Hippocampal formation (tissue), 2 donors: ENCODE data around the gene DGKH.
"Not testable (repeated sequence)": the region's sequence is repeated elsewhere in the genome, so short reads cannot be mapped to it uniquely, and the experiment has no call there.

Source experiments
- DNase-seq, 2 donors: peaks; one replicate each; lab custom pipeline; 2025; lab: John Stamatoyannopoulos, UW

The DGKH gene

GRCh38 chr13:42113478-42113877 lies 65.0 kb downstream of the DGKH start:
- no peak for DNase-seq

- no peak for DNase-seq
These were observed 65.8 kb downstream of the DGKH start for GRCh38 chr13:42114278-42114677.

GRCh38 chr13:42114912-42115311 lies 66.5 kb downstream of the DGKH start:
- DNase-seq = no peak

- DNase-seq = no peak
These were observed 67.8 kb downstream of the DGKH start for GRCh38 chr13:42116225-42116624.

GRCh38 chr13:42119041-42119440 lies 70.6 kb downstream of the DGKH start:
- DNase-seq = no peak

DNA sequence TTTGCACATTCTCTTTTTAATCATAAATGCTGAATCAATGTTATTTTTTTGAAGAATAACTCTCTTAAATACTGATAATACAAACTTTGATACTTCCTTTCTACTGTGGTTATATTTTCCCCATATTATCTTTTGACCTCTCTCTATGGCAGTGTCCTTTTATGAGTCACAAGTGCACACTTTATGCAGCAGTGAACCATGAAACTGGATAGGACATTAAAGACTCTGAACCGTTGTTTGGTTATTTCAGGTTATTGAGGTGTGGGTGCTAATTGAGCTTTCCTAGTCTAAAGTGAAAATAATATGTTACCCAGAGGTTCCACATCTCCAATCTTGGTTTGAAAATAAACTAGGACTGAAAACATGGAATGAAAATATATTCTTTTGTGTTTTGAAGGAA lies 71.4 kb downstream of the DGKH start:
- no peak for DNase-seq

- DNase-seq = no peak
These were observed 75.2 kb downstream of the DGKH start for GRCh38 chr13:42123600-42123999.

DNA sequence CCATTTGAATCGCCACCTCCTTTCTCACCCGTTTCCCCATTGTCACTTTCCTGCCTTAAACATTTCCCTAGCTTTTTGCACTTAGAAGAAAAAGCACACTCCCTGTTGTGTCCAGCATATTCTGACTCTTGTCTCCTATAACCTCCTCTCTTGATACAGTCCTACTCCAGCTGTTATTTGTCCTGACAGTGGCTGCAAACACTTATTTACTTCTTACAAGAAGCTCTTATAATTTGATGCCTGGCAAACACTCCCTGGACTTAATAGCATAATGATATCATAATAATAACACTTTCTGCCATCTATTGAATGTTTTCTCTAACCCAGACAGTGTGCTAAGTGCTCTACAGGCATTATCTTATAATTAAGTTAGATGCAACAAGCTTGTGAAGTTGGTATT lies 76.6 kb downstream of the DGKH start:
- no peak for DNase-seq

- no peak for DNase-seq
These were observed 78.6 kb downstream of the DGKH start for GRCh38 chr13:42127047-42127446.

- DNase-seq = no peak
These were observed 80.6 kb downstream of the DGKH start for GRCh38 chr13:42129033-42129432.

- DNase-seq = no peak
These were observed 88.1 kb downstream of the DGKH start for GRCh38 chr13:42136518-42136917.

DNA sequence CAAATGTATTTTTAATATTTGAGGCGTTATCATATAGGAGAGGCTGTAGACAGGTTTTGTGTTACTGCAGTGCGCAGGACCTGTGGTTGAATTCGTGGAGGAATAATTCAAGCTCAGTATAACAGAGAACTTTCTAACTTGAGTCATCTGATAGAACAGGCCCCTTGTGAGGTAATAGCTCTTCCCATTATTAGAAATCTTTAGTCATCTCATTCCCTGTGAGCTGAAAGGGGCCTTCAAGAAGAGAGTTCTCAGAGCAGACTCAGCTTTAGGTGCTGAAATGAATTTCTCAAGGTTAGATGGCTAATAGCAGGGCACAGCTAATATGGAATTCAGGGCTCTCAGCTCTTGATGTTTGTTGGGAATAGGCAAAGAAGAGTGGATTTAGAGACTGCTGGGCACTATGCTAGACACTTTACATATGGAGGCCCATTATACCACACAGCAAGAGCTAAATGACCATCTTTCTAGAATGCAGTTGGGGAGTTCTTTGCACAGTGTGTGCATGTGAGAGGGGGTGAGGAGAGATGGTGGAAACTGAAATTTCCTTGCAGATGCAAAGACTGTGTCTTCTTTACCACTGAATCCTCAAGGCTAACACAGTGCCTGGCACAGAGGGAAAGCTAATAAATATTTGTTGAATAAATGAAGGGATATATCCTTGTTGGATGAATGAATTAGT lies 89.5 kb downstream of the DGKH start:
- DNase-seq = no peak

GRCh38 chr13:42140494-42140893 lies 92.0 kb downstream of the DGKH start:
- DNase-seq = no peak

DNA sequence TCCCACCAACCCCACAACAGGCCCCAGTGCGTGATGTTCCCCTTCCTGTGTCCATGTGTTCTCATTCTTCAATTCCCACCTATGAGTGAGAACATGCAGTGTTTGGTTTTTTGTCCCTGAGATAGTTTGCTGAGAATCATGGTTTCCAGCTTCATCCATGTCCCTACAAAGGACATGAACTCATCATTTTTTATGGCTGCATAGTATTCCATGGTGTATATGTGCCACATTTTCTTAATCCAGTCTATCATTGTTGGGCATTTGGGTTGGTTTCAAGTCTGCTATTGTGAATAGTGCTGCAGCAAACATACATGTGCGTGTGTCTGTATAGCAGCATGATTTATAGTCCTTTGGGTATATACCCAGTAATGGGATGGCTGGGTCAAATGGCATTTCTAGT lies 92.6 kb downstream of the DGKH start:
- not testable (repeated sequence) for DNase-seq

GRCh38 chr13:42146359-42146758 lies 97.9 kb downstream of the DGKH start:
- no peak for DNase-seq

DNA sequence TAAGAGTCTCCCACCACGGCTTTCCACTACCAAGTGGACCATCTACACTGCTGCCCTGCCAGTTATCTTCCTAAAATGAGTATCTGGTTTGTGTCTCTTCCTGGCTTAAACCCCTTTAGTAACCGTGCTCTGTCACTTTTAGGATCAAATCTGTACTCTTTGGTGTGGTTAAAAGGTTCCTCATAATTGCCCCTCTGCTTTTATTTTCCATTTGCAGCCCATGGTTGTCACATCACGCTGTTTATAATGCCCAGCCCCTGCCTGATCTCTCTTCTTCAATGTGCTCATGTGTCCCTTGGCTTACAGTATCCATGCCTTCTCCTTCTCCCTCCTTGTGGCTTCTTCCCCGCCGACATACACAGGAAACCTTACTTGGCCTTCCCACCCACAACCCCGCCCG lies 100.1 kb downstream of the DGKH start:
- no peak for DNase-seq

DNA sequence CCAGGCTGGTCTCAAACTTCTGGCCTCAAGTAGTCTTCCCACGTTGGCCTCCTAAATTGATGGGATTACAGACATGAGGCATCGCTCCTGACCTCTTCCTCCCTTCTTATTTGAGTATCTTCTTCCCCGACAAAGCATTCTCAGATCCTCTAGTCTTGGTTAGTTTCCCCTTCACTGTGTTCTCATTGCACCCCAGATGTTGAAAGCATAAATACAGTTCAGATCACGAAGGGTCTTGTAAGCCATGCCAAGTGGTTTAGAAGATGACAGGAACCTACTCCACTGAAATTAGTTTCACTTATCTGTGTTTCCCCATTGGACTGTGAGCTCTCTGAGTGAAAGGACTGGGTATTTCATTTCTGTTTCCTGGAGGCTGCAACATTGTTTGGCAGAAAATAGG lies 100.7 kb downstream of the DGKH start:
- DNase-seq = no peak

- no peak for DNase-seq
These were observed 103.3 kb downstream of the DGKH start for GRCh38 chr13:42151781-42152180.

DNA sequence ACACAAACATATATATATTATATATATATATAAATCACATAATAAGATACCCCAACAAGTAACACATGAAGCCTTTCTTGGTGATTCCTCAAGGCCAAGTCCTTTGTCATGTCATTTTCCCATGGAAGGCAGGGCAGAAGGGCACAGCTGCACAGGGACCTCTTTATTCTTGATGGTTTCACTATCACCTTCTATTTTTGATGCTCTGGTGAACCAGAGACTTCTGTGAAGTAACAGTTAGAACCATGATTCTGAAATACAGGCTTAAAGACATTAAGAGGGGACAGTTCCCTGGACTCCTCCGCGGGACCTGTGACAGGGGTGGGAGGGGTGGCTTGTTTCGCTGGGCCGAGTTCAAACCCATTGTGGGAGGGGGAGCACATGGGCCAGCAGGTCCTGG lies 104.0 kb downstream of the DGKH start:
- DNase-seq = no peak

- DNase-seq = no peak
These were observed 105.0 kb downstream of the DGKH start for GRCh38 chr13:42153199-42154113.

DNA sequence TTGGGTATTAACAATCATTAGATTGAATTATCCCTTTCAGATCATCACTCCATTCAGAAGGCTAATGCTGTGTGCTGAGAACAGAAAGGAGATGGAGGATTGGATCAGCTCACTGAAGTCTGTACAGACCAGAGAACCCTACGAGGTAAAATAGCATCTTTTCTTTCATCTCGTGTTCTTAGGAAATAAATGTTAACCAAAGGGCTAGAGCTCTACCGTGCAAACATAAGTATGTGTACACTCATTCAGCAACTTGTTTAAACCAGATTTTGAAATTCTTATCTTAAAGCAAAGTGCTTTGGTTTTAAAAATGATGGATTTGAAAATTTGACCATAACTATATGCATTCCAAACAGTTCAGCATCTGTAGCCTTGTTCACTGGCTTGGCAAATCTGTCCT lies 106.8 kb downstream of the DGKH start:
- no peak for DNase-seq

GRCh38 chr13:42163338-42163737 lies 114.9 kb downstream of the DGKH start:
- not testable (repeated sequence) for DNase-seq

DNA sequence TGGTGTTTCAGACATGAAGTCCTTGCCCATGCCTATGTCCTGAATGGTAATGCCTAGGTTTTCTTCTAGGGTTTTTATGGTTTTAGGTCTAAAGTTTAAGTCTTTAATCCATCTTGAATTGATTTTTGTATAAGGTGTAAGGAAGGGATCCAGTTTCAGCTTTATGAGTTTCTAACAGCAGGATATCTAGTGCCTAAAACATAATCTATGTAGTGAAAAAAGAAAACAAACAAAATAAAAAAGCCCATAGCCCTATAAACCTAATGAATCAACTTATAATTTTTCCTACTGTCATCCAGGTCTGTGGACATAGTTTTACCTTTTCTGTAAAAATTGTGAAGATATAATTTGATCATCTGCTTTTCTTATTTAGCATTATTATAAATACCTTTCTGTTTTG lies 115.5 kb downstream of the DGKH start:
- DNase-seq = not testable (repeated sequence)
